Smooth muscle cell (in vitro differentiated cells): Measurements from ENCODE around the gene TRMT44. TPM values are rescaled to one million over a fixed set of nuclear protein-coding genes. Genes with fewer than 3 reads are reported as not detected.

ENCODE experiments used
- DNase-seq: peaks from one replicate; lab custom pipeline; 2025; ENCODE audit not compliant: unreplicated experiment; lab: John Stamatoyannopoulos, UW
- H2AFZ ChIP-seq: fragments of 200-600 bp; sonication (generic); 2 replicates; pipeline ENCODE4 v1.6.0; 2016; ENCODE audit warnings: antibody characterized with exemption, low read depth, mild to moderate bottlenecking
- H3F3A ChIP-seq: fragments of 200-600 bp; sonication (generic); 2 replicates; pipeline ENCODE4 v1.6.0; 2017; ENCODE audit warnings: antibody characterized with exemption, low read depth
- H3K27ac ChIP-seq: fragments of 200-600 bp; sonication (generic); 2 replicates; pipeline ENCODE4 v1.5.1; 2016; ENCODE audit warnings: low read depth, mild to moderate bottlenecking
- H3K27me3 ChIP-seq: fragments of 200-600 bp; sonication (generic); 2 replicates; pipeline ENCODE4 v1.6.1; 2016; ENCODE audit warnings: low read depth, mild to moderate bottlenecking
- H3K36me3 ChIP-seq: fragments of 200-600 bp; sonication (generic); 2 replicates; pipeline ENCODE4 v1.5.1; 2016; ENCODE audit warnings: low read depth
- H3K4me1 ChIP-seq: fragments of 200-600 bp; sonication (generic); 2 replicates; pipeline ENCODE4 v1.5.1; 2016; ENCODE audit warnings: low read depth
- H3K4me2 ChIP-seq: fragments of 200-600 bp; sonication (generic); 2 replicates; pipeline ENCODE4 v1.6.0; 2016; ENCODE audit warnings: mild to moderate bottlenecking
- H3K4me3 ChIP-seq: fragments of 200-600 bp; sonication (generic); 2 replicates; pipeline ENCODE4 v1.5.1; 2016; ENCODE audit warnings: mild to moderate bottlenecking
- H3K79me2 ChIP-seq: fragments of 200-600 bp; sonication (generic); 2 replicates; pipeline ENCODE4 v1.6.0; 2016; ENCODE audit warnings: low read depth, mild to moderate bottlenecking
- H3K9ac ChIP-seq: fragments of 200-600 bp; sonication (generic); 2 replicates; pipeline ENCODE4 v1.6.0; 2016; ENCODE audit warnings: low read depth
- H3K9me3 ChIP-seq: fragments of 200-600 bp; sonication (generic); replicated peaks from 2 replicates; pipeline ENCODE4 v1.5.1; 2016; ENCODE audit warnings: low read depth
- H4K20me1 ChIP-seq: fragments of 200-600 bp; sonication (generic); 2 replicates; pipeline ENCODE4 v1.6.0; 2016; ENCODE audit warnings: low read depth
- CTCF ChIP-seq: fragments of 200-600 bp; sonication (generic); IDR thresholded peaks from 2 replicates; pipeline ENCODE4 v1.5.1; 2017; ENCODE audit warnings: borderline replicate concordance, mild to moderate bottlenecking, antibody characterized with exemption; ENCODE audit not compliant: insufficient read depth, poor library complexity, severe bottlenecking
- WGBS: methylation state at CpG from one replicate; pipeline ENCODE4 v1.1.7; 2016; ENCODE audit warnings: low lambda C conversion rate; 5-methylcytosine and 5-hydroxymethylcytosine counted together
- polyA plus RNA-seq: library from polyadenylated mRNA; unstranded; fragments of >200 nt; fragmentation: Nextera tagmentation; extraction: Ambion mirVana; gene quantifications from 2 replicates; pipeline ENCODE4 v1.2.1, GENCODE V29; 2016
- total RNA-seq: library from RNA; depleted of rRNA; stranded (reverse); fragments of >200 nt; gene quantifications from 2 replicates; pipeline ENCODE4 v1.2.3, GENCODE V29; 2014

The TRMT44 gene
- total and polyA plus RNA-seq, 2 experiments from 2014 or later = 5.0 to 18.7 TPM

- DNase-seq = no peak
- 78% methylated on average over 3 of the region's 3 CpGs for WGBS
- no peaks in the 10 kb centered on the region for H3K9me3 ChIP-seq
- peaks cover 20% of the 10 kb centered on the region for H3K4me1 ChIP-seq
- H4K20me1 ChIP-seq = peaks cover 10% of the 10 kb centered on the region
- H3K9ac ChIP-seq = no peak overlapping the region
- H3K27me3 ChIP-seq = no peaks in the 10 kb centered on the region
- no peak for TF ChIP-seq CTCF
- peak overlapping the region; percentile 98 for H3K4me3 ChIP-seq
- H3K27ac ChIP-seq = no peak overlapping the region
- H3K36me3 ChIP-seq = no peaks in the 10 kb centered on the region
- H3F3A ChIP-seq = no peaks in the 10 kb centered on the region
- H3K79me2 ChIP-seq = peaks cover 50% of the 10 kb centered on the region
- peak overlapping the region; percentile 100 for H3K4me2 ChIP-seq
- no peak overlapping the region for H2AFZ ChIP-seq
Measured at GRCh38 chr4:8439168-8439567, 1.4 kb upstream of the TRMT44 start.

- 66% methylated on average over 12 of the region's 12 CpGs for WGBS
- H2AFZ ChIP-seq = peak overlapping the region; percentile 84
- H3F3A ChIP-seq = no peaks in the 10 kb centered on the region
- H3K27ac ChIP-seq = peak overlapping the region; percentile 90
- peak overlapping the region; percentile 90 for H3K9ac ChIP-seq
- peaks cover 20% of the 10 kb centered on the region for H3K4me1 ChIP-seq
- peaks cover 13% of the 10 kb centered on the region for H4K20me1 ChIP-seq
- TF ChIP-seq CTCF = no peak
- no peaks in the 10 kb centered on the region for H3K27me3 ChIP-seq
- H3K4me2 ChIP-seq = peak overlapping the region; percentile 100
- peaks cover 58% of the 10 kb centered on the region for H3K79me2 ChIP-seq
- no peak for DNase-seq
- H3K9me3 ChIP-seq = no peaks in the 10 kb centered on the region
- H3K36me3 ChIP-seq = no peaks in the 10 kb centered on the region
- peak overlapping the region; percentile 98 for H3K4me3 ChIP-seq
Measured at GRCh38 chr4:8439914-8440491, 574 bp upstream of the TRMT44 start.

GRCh38 chr4:8441499-8442091 is 1.0 kb downstream of the TRMT44 start:
- no peak for DNase-seq
- no peaks in the 10 kb centered on the region for H3K36me3 ChIP-seq
- peak overlapping the region; percentile 90 for H3K9ac ChIP-seq
- H3F3A ChIP-seq = no peaks in the 10 kb centered on the region
- H2AFZ ChIP-seq = peak overlapping the region; percentile 84
- peaks cover 28% of the 10 kb centered on the region for H4K20me1 ChIP-seq
- no peak overlapping the region for H3K27ac ChIP-seq
- no peaks in the 10 kb centered on the region for H3K27me3 ChIP-seq
- peak overlapping the region; percentile 100 for H3K4me2 ChIP-seq
- H3K79me2 ChIP-seq = peaks cover 67% of the 10 kb centered on the region
- no peaks in the 10 kb centered on the region for H3K9me3 ChIP-seq
- H3K4me3 ChIP-seq = peak overlapping the region; percentile 98
- H3K4me1 ChIP-seq = peaks cover 20% of the 10 kb centered on the region
- TF ChIP-seq CTCF = no peak
- WGBS = 66% methylated on average over 17 of the region's 17 CpGs
